ENCODE results near the gene TUBE1.
"Not testable (repeated sequence)": the region's sequence is repeated elsewhere in the genome, so short reads cannot be mapped to it uniquely, and the experiment has no call there.

The TUBE1 gene

DNA sequence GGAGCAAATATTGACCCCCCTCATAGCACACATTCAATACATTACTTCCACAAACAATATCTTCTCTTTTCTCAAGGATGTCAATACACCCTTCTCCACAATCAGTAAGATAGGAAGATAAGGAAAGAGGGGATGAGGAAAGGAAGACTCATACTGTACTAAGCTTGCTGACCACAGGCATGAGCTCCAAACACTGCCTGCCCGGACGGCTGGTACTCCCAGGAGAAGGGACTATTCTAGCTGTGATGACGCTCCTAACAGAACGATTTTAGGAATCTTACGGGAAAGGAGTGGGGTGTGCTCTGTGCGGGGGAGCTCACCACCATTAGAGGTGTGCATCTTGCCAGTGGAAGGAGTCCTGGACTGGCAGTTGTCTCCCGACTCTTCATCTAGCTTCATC lies 37.3 kb downstream of the TUBE1 start:
- Histone ChIP-seq H3K4me2 (ENCODE audit: low read depth, low read length, poor library complexity, severe bottlenecking) (no peak overlapping the region), H3F3A (ENCODE audit: insufficient read depth) (no peaks in the 10 kb centered on the region)

DNA sequence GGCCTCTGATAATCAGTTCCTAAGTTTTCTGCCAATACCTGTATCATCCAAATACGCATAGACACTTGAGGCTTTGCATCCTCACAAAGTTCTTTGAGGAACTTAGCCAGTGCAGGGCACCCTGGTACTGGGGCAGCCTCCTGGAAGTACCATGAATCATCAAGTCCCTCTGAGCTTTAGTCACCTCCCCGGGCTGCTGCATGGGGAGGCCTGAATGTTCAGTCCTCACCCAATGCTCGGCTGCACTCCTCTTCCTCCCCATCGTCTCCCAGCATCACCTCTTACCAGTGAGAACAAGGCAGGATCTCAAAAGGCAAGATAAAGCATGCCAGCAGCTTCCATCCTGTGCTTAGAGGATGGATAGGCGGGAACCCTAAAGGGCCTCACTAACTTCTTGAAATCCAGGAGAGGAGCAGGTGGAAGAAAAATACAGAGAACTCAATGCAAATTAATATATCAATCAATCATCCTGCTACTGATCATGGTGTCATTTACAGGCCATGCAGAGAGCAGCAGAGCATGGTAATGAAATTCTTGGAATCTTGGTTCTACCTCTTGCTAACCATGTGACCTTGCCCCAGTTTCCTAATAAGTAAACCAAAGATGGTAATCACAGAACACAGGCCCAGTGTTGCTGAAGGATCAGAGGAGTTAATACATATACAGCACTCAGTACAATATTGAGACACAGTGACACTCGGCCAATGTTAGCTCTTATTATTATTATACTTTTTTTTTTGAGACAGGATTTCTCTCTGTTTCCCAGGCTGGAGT lies 38.1 kb downstream of the TUBE1 start:
- H3K4me3 ChIP-seq (ENCODE audit: insufficient read depth, low read length, poor library complexity, severe bottlenecking) = no peak overlapping the region
- no peak overlapping the region for H2AFZ ChIP-seq (ENCODE audit: low read depth, low read length, severe bottlenecking)
- no peaks in the 10 kb centered on the region for H3K9me3 ChIP-seq (ENCODE audit: insufficient read depth, low read length)
- H3K27me3 ChIP-seq (ENCODE audit: low read length) = no peaks in the 10 kb centered on the region
- no peak overlapping the region for H3K27ac ChIP-seq (ENCODE audit: low read depth, low read length)
- no peak overlapping the region for H3K4me2 ChIP-seq (ENCODE audit: low read depth, low read length, poor library complexity, severe bottlenecking)
- H3K36me3 ChIP-seq (ENCODE audit: low read length) = no peaks in the 10 kb centered on the region
- no peak overlapping the region for H3K9ac ChIP-seq (ENCODE audit: low read length)
- H4K20me1 ChIP-seq (ENCODE audit: low read depth, low read length) = no peaks in the 10 kb centered on the region
- H3K9me2 ChIP-seq (replicated peaks; ENCODE audit: insufficient read depth, low read length) = no peaks in the 10 kb centered on the region
- no peaks in the 10 kb centered on the region for H3K79me2 ChIP-seq (ENCODE audit: insufficient read depth, low read length)
- TF ChIP-seq, protein P1, sequence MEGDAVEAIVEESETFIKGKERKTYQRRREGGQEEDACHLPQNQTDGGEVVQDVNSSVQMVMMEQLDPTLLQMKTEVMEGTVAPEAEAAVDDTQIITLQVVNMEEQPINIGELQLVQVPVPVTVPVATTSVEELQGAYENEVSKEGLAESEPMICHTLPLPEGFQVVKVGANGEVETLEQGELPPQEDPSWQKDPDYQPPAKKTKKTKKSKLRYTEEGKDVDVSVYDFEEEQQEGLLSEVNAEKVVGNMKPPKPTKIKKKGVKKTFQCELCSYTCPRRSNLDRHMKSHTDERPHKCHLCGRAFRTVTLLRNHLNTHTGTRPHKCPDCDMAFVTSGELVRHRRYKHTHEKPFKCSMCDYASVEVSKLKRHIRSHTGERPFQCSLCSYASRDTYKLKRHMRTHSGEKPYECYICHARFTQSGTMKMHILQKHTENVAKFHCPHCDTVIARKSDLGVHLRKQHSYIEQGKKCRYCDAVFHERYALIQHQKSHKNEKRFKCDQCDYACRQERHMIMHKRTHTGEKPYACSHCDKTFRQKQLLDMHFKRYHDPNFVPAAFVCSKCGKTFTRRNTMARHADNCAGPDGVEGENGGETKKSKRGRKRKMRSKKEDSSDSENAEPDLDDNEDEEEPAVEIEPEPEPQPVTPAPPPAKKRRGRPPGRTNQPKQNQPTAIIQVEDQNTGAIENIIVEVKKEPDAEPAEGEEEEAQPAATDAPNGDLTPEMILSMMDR (IDR thresholded peaks at IDR 0.05; ENCODE audit: insufficient read depth, low read length, poor library complexity, severe bottlenecking) = no peak
- no peak for TF ChIP-seq EZH2phosphoT487 (conservative IDR thresholded peaks at IDR 0.05; ENCODE audit: low read length)
- no peaks in the 10 kb centered on the region for H3F3A ChIP-seq (ENCODE audit: insufficient read depth)

More for the DNA sequence above, 37.3 kb downstream of the TUBE1 start:
- Histone ChIP-seq H3K27me3 (ENCODE audit: low read length) (no peaks in the 10 kb centered on the region), H3K9me3 (ENCODE audit: insufficient read depth, low read length) (no peaks in the 10 kb centered on the region), H3K79me2 (ENCODE audit: insufficient read depth, low read length) (no peaks in the 10 kb centered on the region), H3K27ac (ENCODE audit: low read depth, low read length) (no peak overlapping the region), H2AFZ (ENCODE audit: low read depth, low read length, severe bottlenecking) (no peak overlapping the region), H3K4me3 (ENCODE audit: insufficient read depth, low read length, poor library complexity, severe bottlenecking) (no peak overlapping the region), H3K9me2 (replicated peaks; ENCODE audit: insufficient read depth, low read length) (no peaks in the 10 kb centered on the region), H4K20me1 (ENCODE audit: low read depth, low read length) (no peaks in the 10 kb centered on the region), H3K36me3 (ENCODE audit: low read length) (no peaks in the 10 kb centered on the region), H3K9ac (ENCODE audit: low read length) (no peak overlapping the region)
- TF ChIP-seq EZH2phosphoT487 (conservative IDR thresholded peaks at IDR 0.05; ENCODE audit: low read length) = no peak
- TF ChIP-seq, protein P1 (IDR thresholded peaks at IDR 0.05; ENCODE audit: insufficient read depth, low read length, poor library complexity, severe bottlenecking) = no peak

DNA sequence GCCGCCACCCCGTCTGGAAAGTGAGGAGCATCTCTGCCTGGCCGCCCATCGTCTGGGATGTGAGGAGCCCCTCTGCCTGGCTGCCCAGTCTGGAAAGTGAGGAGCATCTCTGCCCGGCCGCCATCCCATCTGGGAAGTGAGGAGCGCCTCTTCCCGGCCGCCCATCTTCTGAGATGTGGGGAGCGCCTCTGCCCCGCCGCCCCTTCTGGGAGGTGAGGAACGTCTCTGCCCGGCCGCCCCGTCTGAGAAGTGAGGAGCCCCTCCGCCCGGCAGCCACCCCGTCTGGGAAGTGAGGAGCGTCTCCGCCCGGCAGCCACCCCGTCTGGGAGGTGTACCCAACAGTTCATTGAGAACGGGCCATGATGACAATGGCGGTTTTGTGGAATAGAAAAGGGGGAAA lies 39.8 kb downstream of the TUBE1 start:
- H3K4me2 ChIP-seq (ENCODE audit: low read depth, low read length, poor library complexity, severe bottlenecking); H3F3A ChIP-seq (ENCODE audit: insufficient read depth); H4K20me1 ChIP-seq (ENCODE audit: low read depth, low read length); H3K4me3 ChIP-seq (ENCODE audit: insufficient read depth, low read length, poor library complexity, severe bottlenecking); H3K27ac ChIP-seq (ENCODE audit: low read depth, low read length); H3K9me2 ChIP-seq (replicated peaks; ENCODE audit: insufficient read depth, low read length); H3K27me3 ChIP-seq (ENCODE audit: low read length); H2AFZ ChIP-seq (ENCODE audit: low read depth, low read length, severe bottlenecking); H3K79me2 ChIP-seq (ENCODE audit: insufficient read depth, low read length); H3K9ac ChIP-seq (ENCODE audit: low read length); H3K36me3 ChIP-seq (ENCODE audit: low read length); H3K9me3 ChIP-seq (ENCODE audit: insufficient read depth, low read length): not testable (repeated sequence)

DNA sequence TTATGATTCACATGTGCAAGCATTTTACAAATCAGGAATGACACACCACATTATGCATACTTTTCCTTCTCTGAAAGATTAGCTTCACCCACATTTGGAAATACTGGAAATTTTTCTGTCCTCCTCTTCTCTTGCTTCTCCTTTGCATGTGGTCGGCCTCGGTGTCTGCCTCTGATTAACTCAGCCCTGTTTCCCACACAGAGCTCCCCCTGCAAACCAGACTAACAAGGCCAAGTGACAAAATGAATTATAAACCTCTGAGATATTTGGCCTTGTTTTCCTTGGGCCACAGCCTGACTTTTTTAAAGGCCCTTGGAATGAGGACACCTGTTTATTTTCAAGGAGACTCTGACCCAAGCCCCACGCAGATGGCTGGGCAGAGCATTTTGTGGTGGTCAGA lies 42.4 kb downstream of the TUBE1 start:
- no peaks in the 10 kb centered on the region for H3K9me3 ChIP-seq (ENCODE audit: insufficient read depth, low read length)
- H3K79me2 ChIP-seq (ENCODE audit: insufficient read depth, low read length) = no peaks in the 10 kb centered on the region
- H3K4me3 ChIP-seq (ENCODE audit: insufficient read depth, low read length, poor library complexity, severe bottlenecking) = no peak overlapping the region
- no peaks in the 10 kb centered on the region for H3K9me2 ChIP-seq (replicated peaks; ENCODE audit: insufficient read depth, low read length)
- TF ChIP-seq EZH2phosphoT487 (conservative IDR thresholded peaks at IDR 0.05; ENCODE audit: low read length) = no peak
- TF ChIP-seq, protein P1 (IDR thresholded peaks at IDR 0.05; ENCODE audit: insufficient read depth, low read length, poor library complexity, severe bottlenecking) = no peak
- no peak overlapping the region for H2AFZ ChIP-seq (ENCODE audit: low read depth, low read length, severe bottlenecking)
- no peak overlapping the region for H3K9ac ChIP-seq (ENCODE audit: low read length)
- H4K20me1 ChIP-seq (ENCODE audit: low read depth, low read length) = no peaks in the 10 kb centered on the region
- H3K4me2 ChIP-seq (ENCODE audit: low read depth, low read length, poor library complexity, severe bottlenecking) = no peak overlapping the region
- H3F3A ChIP-seq (ENCODE audit: insufficient read depth) = no peaks in the 10 kb centered on the region
- no peak overlapping the region for H3K27ac ChIP-seq (ENCODE audit: low read depth, low read length)
- no peaks in the 10 kb centered on the region for H3K27me3 ChIP-seq (ENCODE audit: low read length)
- H3K36me3 ChIP-seq (ENCODE audit: low read length) = no peaks in the 10 kb centered on the region
